ENCODE results near the gene TRIM67. TPM values are rescaled to one million over a fixed set of nuclear protein-coding genes. Genes with fewer than 3 reads are reported as not detected.

The TRIM67 gene
- total and polyA plus RNA-seq, 2 of the 4 experiments (the other 2 are of a cell fraction) = not detected

GRCh38 chr1:231161667-231162296, at the start of gene TRIM67 (continued):
- no peak for TF ChIP-seq BHLHE40 (IDR thresholded peaks at IDR 0.05; ENCODE audit: low read depth, low read length)

DNA sequence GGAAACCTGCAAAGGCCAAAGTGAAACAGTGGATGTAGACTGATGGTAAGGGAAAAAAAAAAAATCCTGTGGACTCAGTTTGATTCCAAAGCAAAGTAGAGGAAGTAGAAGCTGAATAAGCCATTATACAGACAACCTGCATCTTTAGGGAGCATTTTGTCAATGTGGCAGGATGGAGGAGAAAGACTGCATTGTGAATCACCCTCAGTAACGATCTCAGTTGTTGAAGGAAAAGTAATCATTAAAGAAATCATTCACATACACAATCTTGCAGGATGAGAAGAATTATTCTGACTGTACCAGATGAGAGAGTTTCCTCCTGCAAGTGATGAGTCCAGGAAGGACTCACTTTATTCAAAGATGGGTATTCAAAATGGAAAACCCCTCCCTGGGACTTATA, 45.1 kb upstream of the TRIM67 start:
- dilution Hi-C loops (cut with HindIII; ENCODE audit: low sequenced_read_pairs, unreplicated experiment) = no loop called here
- H2BK15ac ChIP-seq (ENCODE audit: low read depth, low read length) = no peak overlapping the region
- no peak overlapping the region for H3K9ac ChIP-seq (ENCODE audit: low read depth, low read length)
- H3K4ac ChIP-seq (ENCODE audit: low read depth, low read length) = no peak overlapping the region
- no peak overlapping the region for H2AFZ ChIP-seq (replicated peaks; ENCODE audit: low read length, poor library complexity)
- no peak overlapping the region for H2AK5ac ChIP-seq (ENCODE audit: low read depth, low read length)
- no peak overlapping the region for H3K23ac ChIP-seq (ENCODE audit: low read depth, low read length)
- H2BK20ac ChIP-seq (ENCODE audit: low read depth, low read length) = no peak overlapping the region
- POLR2A ChIA-PET (ENCODE audit: unreplicated experiment) = no interaction called here
- no peak for ATAC-seq (ENCODE audit: low read depth)
- H3K9me3 ChIP-seq (ENCODE audit: control insufficient read depth, insufficient read depth, low read length) = no peaks in the 10 kb centered on the region
- CTCF ChIA-PET = no interaction called here
- no peak overlapping the region for H3K27ac ChIP-seq (ENCODE audit: insufficient read depth, low read length)
- H3K18ac ChIP-seq (ENCODE audit: low read depth, low read length) = no peak overlapping the region
- H3K4me3 ChIP-seq (ENCODE audit: insufficient read depth, low read depth, low read length) = no peak overlapping the region
- no peak overlapping the region for H2BK5ac ChIP-seq (ENCODE audit: low read depth, low read length, poor library complexity, severe bottlenecking)
- H4K8ac ChIP-seq (ENCODE audit: low read depth in 2 of 2, low read length in 2 of 2) = no peak overlapping the region
- no peaks in the 10 kb centered on the region for H3K9me1 ChIP-seq (ENCODE audit: insufficient read depth, low read length)
- in situ Hi-C loops (cut with MboI; ENCODE audit: low sequenced_read_pairs) = no loop called here
- no peak overlapping the region for H3K56ac ChIP-seq (ENCODE audit: extremely low read depth, insufficient read depth, low read length)
- intact Hi-C loops (cut with micrococcal nuclease) = no loop called here
- no CpG with 5 or more reads among the region's 1 CpG for WGBS, 2 experiments (ENCODE audit: extremely low coverage in 2 of 2, insufficient read length in 1 of 2)
- no peak overlapping the region for H3K14ac ChIP-seq (replicated peaks; ENCODE audit: low read depth, low read length)
- H3K79me1 ChIP-seq (ENCODE audit: low read depth in 1 of 2, low read length in 2 of 2) = no peaks in the 10 kb centered on the region
- H2BK120ac ChIP-seq (ENCODE audit: low read depth, low read length) = no peak overlapping the region
- no peak for DNase-seq
- TF ChIP-seq BHLHE40 (IDR thresholded peaks at IDR 0.05; ENCODE audit: low read depth, low read length) (no peak), CEBPB (IDR thresholded peaks at IDR 0.05; ENCODE audit: low read depth, low read length) (no peak), NFE2L2 (IDR thresholded peaks at IDR 0.05; ENCODE audit: low read depth, low read length) (no peak), MXI1 (IDR thresholded peaks at IDR 0.05; ENCODE audit: borderline replicate concordance, low read depth, low read length) (no peak)
- H4K20me1 ChIP-seq (ENCODE audit: insufficient read depth, low read length) = no peaks in the 10 kb centered on the region
- no peaks in the 10 kb centered on the region for H3K36me3 ChIP-seq (ENCODE audit: control insufficient read depth, insufficient read depth, low read length)
- no peaks in the 10 kb centered on the region for H3K4me1 ChIP-seq (ENCODE audit: control insufficient read depth, insufficient read depth, low read length)
- no TSS peak for BruUV-seq (replicated peaks)
- H3K27me3 ChIP-seq (ENCODE audit: control insufficient read depth, insufficient read depth, low read length) = peaks cover 2% of the 10 kb centered on the region; the same call in 1 of the 2 replicates
- H4K91ac ChIP-seq (ENCODE audit: insufficient read depth, low read depth, low read length) = no peak overlapping the region
- H4K5ac ChIP-seq (ENCODE audit: low read depth, low read length) = no peak overlapping the region
- no peak overlapping the region for H3K4me2 ChIP-seq (ENCODE audit: low read depth, low read length)
- H2AK9ac ChIP-seq (replicated peaks; ENCODE audit: low read depth, low read length, poor library complexity) = no peak overlapping the region

Data from IMR-90 (cell line).